PFSK-1 (cell line): ENCODE measurements around the gene NEDD4L.

Source experiments
- FOXP2 ChIP-seq: optimal IDR thresholded peaks from 2 replicates; pipeline ENCODE3; 2011; ENCODE audit warnings: borderline replicate concordance, control low read depth, inconsistent platforms; ENCODE audit not compliant: insufficient read depth; ENCODE audit errors: extremely low read length, extremely low read depth
- POLR2AphosphoS5 ChIP-seq: IDR thresholded peaks from 2 replicates; pipeline ENCODE4 v1.6.1; 2012; ENCODE audit warnings: low read depth, mild to moderate bottlenecking, control low read depth, low read length, moderate library complexity
- REST ChIP-seq, 2 experiments: IDR thresholded peaks; 2 replicates each; pipeline versions ENCODE4 v1.6.1 to v1.8.0; 2011 to 2012; ENCODE audit warnings: low read depth in 2 of 2, low read length in 2 of 2, control low read depth in 1 of 2, inconsistent platforms in 1 of 2, mild to moderate bottlenecking in 1 of 2, moderate library complexity in 1 of 2; ENCODE audit not compliant: insufficient read depth in 1 of 2
- SIN3A ChIP-seq: IDR thresholded peaks from 2 replicates; pipeline ENCODE4 v1.6.1; 2012; ENCODE audit warnings: mild to moderate bottlenecking, low read length, moderate library complexity, borderline replicate concordance; ENCODE audit not compliant: insufficient read depth
- TAF1 ChIP-seq: IDR thresholded peaks from 2 replicates; pipeline ENCODE4 v1.6.1; 2012; ENCODE audit warnings: low read length, control low read depth, borderline replicate concordance; ENCODE audit not compliant: insufficient read depth

DNA sequence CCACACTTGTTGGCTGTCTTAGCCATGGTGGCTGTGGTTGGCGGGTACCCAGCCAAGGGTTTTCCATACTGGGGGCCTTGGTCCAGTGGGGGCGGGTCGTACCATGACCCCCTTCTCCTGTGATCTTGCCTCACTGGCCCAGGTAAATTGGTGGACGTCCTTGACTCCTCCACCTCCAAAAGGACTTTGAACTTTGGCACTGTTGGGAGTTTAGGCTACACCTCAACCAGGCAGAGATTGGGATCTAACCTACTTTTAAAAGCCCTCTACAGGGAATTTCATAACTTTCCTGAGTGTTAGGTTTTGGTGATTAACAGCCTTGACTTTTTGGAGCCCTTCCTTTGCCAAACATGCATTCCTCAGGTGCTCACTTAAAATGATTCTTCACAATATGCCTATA is 106.7 kb downstream of the NEDD4L start:
- TF ChIP-seq POLR2AphosphoS5, result no peak
- no peak for TF ChIP-seq TAF1
- no peak for TF ChIP-seq SIN3A
- TF ChIP-seq REST (IDR thresholded peaks at IDR 0.05; ENCODE audit: insufficient read depth in 1 of 2, low read depth in 2 of 2, low read length in 2 of 2), result no peak
- no peak for TF ChIP-seq FOXP2
